ENCODE measurements around the gene TRPV4.

DNA sequence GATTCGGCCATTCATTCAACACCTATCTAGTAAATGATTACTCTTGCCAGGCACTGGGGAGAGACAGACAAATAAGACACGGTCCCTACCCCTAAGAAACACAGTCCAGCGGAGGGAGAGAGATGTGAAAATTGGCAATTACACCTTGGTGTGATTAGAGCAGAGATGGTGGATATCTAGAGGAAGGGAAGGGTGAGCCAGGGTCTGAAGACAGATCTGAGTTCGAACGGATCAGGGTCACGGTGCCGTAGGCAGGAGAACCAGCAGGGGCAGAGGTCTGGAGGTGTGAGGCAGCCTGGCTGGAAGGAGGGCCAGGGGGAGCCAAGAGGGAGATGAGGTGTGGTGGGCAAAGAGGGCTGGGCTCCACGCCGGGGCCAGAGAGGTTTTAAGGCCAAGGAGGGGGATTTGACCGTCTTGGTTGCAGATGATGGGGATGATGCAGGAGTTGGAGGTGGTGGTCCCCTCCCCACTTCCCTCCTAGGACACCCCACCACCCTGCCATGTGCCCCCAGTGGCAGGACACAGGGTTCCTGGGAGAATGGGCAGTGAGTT is 92.4 kb downstream of the TRPV4 start:
- TF ChIP-seq, protein P1, sequence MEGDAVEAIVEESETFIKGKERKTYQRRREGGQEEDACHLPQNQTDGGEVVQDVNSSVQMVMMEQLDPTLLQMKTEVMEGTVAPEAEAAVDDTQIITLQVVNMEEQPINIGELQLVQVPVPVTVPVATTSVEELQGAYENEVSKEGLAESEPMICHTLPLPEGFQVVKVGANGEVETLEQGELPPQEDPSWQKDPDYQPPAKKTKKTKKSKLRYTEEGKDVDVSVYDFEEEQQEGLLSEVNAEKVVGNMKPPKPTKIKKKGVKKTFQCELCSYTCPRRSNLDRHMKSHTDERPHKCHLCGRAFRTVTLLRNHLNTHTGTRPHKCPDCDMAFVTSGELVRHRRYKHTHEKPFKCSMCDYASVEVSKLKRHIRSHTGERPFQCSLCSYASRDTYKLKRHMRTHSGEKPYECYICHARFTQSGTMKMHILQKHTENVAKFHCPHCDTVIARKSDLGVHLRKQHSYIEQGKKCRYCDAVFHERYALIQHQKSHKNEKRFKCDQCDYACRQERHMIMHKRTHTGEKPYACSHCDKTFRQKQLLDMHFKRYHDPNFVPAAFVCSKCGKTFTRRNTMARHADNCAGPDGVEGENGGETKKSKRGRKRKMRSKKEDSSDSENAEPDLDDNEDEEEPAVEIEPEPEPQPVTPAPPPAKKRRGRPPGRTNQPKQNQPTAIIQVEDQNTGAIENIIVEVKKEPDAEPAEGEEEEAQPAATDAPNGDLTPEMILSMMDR (IDR thresholded peaks at IDR 0.05) = no peak
- TF ChIP-seq POLR2A (IDR thresholded peaks at IDR 0.05) = no peak

Measured in body of pancreas (tissue), 4 donors.